ENCODE data around the gene EIF4E.
"Not testable (repeated sequence)": the region's sequence is repeated elsewhere in the genome, so short reads cannot be mapped to it uniquely, and the experiment has no call there.

The EIF4E gene

GRCh38 chr4:98928505-98929340, at the start of gene EIF4E:
EIF4E (minus strand) TSS chr4:98929133; CDS start chr4:98929112, 21 bp downstream.
- DNase-seq = peak; percentile 99

GRCh38 chr4:98977557-98977956, 48.6 kb upstream of the EIF4E start:
- no peak for DNase-seq

- DNase-seq = no peak
Observed at GRCh38 chr4:98976716-98977115, 47.8 kb upstream of the EIF4E start.

GRCh38 chr4:98969878-98970785, 41.2 kb upstream of the EIF4E start:
- no peak for DNase-seq

- no peak for DNase-seq
Observed at GRCh38 chr4:98967786-98968329, 38.9 kb upstream of the EIF4E start.

GRCh38 chr4:98966926-98967325, 38.0 kb upstream of the EIF4E start:
- DNase-seq = no peak

GRCh38 chr4:98963538-98964433, 34.9 kb upstream of the EIF4E start:
- DNase-seq = no peak

- DNase-seq = no peak
Observed at GRCh38 chr4:98961770-98962169, 32.8 kb upstream of the EIF4E start.

- DNase-seq = no peak
Observed at GRCh38 chr4:98959411-98959810, 30.5 kb upstream of the EIF4E start.

- no peak for DNase-seq
Observed at GRCh38 chr4:98958065-98958464, 29.1 kb upstream of the EIF4E start.

GRCh38 chr4:98955229-98955628, 26.3 kb upstream of the EIF4E start:
- no peak for DNase-seq

- peak; percentile 84 for DNase-seq
Observed at GRCh38 chr4:98951710-98952109, 22.8 kb upstream of the EIF4E start.

GRCh38 chr4:98950925-98951324, 22.0 kb upstream of the EIF4E start:
- peak; percentile 27 for DNase-seq

GRCh38 chr4:98946359-98946758, 17.4 kb upstream of the EIF4E start:
- DNase-seq = no peak

GRCh38 chr4:98945297-98945850, 16.4 kb upstream of the EIF4E start:
- no peak for DNase-seq

GRCh38 chr4:98939892-98940298, 11.0 kb upstream of the EIF4E start:
- DNase-seq = peak; percentile 77

GRCh38 chr4:98939438-98939837, 10.5 kb upstream of the EIF4E start:
- no peak for DNase-seq

GRCh38 chr4:98937986-98938720, 9.2 kb upstream of the EIF4E start:
- no peak for DNase-seq

- no peak for DNase-seq
Observed at GRCh38 chr4:98935633-98936032, 6.7 kb upstream of the EIF4E start.

GRCh38 chr4:98934851-98935250, 5.9 kb upstream of the EIF4E start:
- DNase-seq = not testable (repeated sequence)

GRCh38 chr4:98932539-98932938, 3.6 kb upstream of the EIF4E start:
- no peak for DNase-seq

All from hematopoietic multipotent progenitor cell treated with erythropoietin and hydrocortisone succinate and interleukin-3 and kit ligand, for 8 days (in vitro differentiated cells).